ENCODE data around the gene KLF1.

GRCh38 chr19:12891553-12892021 lies 4.6 kb upstream of the KLF1 start:
- no peak for TF ChIP-seq YY1 (IDR thresholded peaks at IDR 0.05; ENCODE audit: low read depth, low read length)
- TF ChIP-seq ZBED1 (IDR thresholded peaks at IDR 0.05; ENCODE audit: borderline replicate concordance), result no peak
- no peak for TF ChIP-seq POLR2A (IDR thresholded peaks at IDR 0.05; ENCODE audit: low read depth, low read length)
- TF ChIP-seq POLR2AphosphoS5 (IDR thresholded peaks at IDR 0.05; ENCODE audit: low read length), result no peak
- TF ChIP-seq CTCF (IDR thresholded peaks at IDR 0.05 in 2 of 3, conservative IDR thresholded peaks at IDR 0.05 in 1 of 3; ENCODE audit: control insufficient read depth in 2 of 3, extremely low read depth in 1 of 3, insufficient read depth in 1 of 3, low read depth in 3 of 3, low read length in 3 of 3), result no peak
- no peak for TF ChIP-seq NR2C1 (IDR thresholded peaks at IDR 0.05)
- TF ChIP-seq CREB1 (IDR thresholded peaks at IDR 0.05; ENCODE audit: low read depth), result no peak
- no peak for TF ChIP-seq MAX (IDR thresholded peaks at IDR 0.05; ENCODE audit: low read depth, low read length)
- TF ChIP-seq SIX5 (IDR thresholded peaks at IDR 0.05; ENCODE audit: low read depth, low read length, severe bottlenecking), result no peak
